IMR-90 (cell line): ENCODE data around the gene ENOX2. TPM values are rescaled to one million over a fixed set of nuclear protein-coding genes. Genes with fewer than 3 reads are reported as not detected.

Source experiments
- ATAC-seq: fragments of 200-7000 bp; cut with Tn5 transposase; 2 replicates; pipeline ENCODE4 v1.9.1; 2020; ENCODE audit warnings: low read depth, mild to moderate bottlenecking, moderate library complexity
- BruUV-seq: library from RNA; stranded (reverse); fragments of 400-500 nt; replicated peaks from 2 replicates; lab custom pipeline; 2021; lab: Mats Ljungman, UMichigan
- CTCF ChIA-PET: fragments of 300-600 bp; formaldehyde crosslinking; extraction: SDS; loops from one replicate; lab custom pipeline; 2021; ENCODE audit warnings: antibody characterized with exemption; lab: Yijun Ruan, JAX
- POLR2A ChIA-PET: fragments of 300-600 bp; sonication (Branson Sonifier 250); formaldehyde crosslinking; loops from one replicate; lab custom pipeline; 2022; ENCODE audit warnings: antibody characterized with exemption; ENCODE audit not compliant: unreplicated experiment; lab: Charles Lee
- DNase-seq: peaks from one replicate; pipeline ENCODE4 v3.0.0; 2013
- H2AFZ ChIP-seq: replicated peaks from 2 replicates; pipeline ENCODE3; 2013; ENCODE audit warnings: low read length, mild to moderate bottlenecking; ENCODE audit not compliant: poor library complexity
- H2AK5ac ChIP-seq: 2 replicates; pipeline ENCODE4 v1.6.1; 2013; ENCODE audit warnings: low read depth, low read length, inconsistent platforms
- H2AK9ac ChIP-seq: replicated peaks from 2 replicates; pipeline ENCODE3; 2013; ENCODE audit warnings: mild to moderate bottlenecking, low read depth, low read length, moderate library complexity; ENCODE audit not compliant: poor library complexity
- H2BK120ac ChIP-seq: 2 replicates; pipeline ENCODE4 v1.6.1; 2013; ENCODE audit warnings: low read depth, low read length, inconsistent platforms
- H2BK15ac ChIP-seq: 3 replicates; pipeline ENCODE4 v1.6.1; 2013; ENCODE audit warnings: low read depth, low read length, inconsistent platforms
- H2BK20ac ChIP-seq: 2 replicates; pipeline ENCODE4 v1.6.1; 2013; ENCODE audit warnings: low read depth, mild to moderate bottlenecking, inconsistent platforms, low read length, moderate library complexity
- H2BK5ac ChIP-seq: 2 replicates; pipeline ENCODE4 v1.6.1; 2013; ENCODE audit warnings: mild to moderate bottlenecking, low read depth, low read length, inconsistent platforms; ENCODE audit not compliant: poor library complexity, severe bottlenecking
- H3K14ac ChIP-seq: replicated peaks from 2 replicates; pipeline ENCODE4 v1.6.1; 2013; ENCODE audit warnings: low read depth, low read length, inconsistent platforms
- H3K18ac ChIP-seq: 2 replicates; pipeline ENCODE4 v1.6.1; 2013; ENCODE audit warnings: low read depth, low read length, control low read depth
- H3K23ac ChIP-seq: 2 replicates; pipeline ENCODE4 v1.6.1; 2013; ENCODE audit warnings: low read depth, low read length, inconsistent platforms
- H3K27ac ChIP-seq: 2 replicates; pipeline ENCODE4 v1.5.1; 2013; ENCODE audit warnings: mild to moderate bottlenecking, control low read depth, low read length; ENCODE audit not compliant: insufficient read depth
- H3K27me3 ChIP-seq: 2 replicates; pipeline ENCODE4 v1.6.1; 2013; ENCODE audit warnings: low read length; ENCODE audit not compliant: control insufficient read depth, insufficient read depth
- H3K36me3 ChIP-seq: 2 replicates; pipeline ENCODE4 v1.6.1; 2013; ENCODE audit warnings: low read length, mixed read lengths; ENCODE audit not compliant: control insufficient read depth, insufficient read depth
- H3K4ac ChIP-seq: 2 replicates; pipeline ENCODE4 v1.6.1; 2013; ENCODE audit warnings: low read depth, low read length, inconsistent platforms
- H3K4me1 ChIP-seq: 2 replicates; pipeline ENCODE4 v1.6.1; 2013; ENCODE audit warnings: low read length, mixed read lengths; ENCODE audit not compliant: control insufficient read depth, insufficient read depth
- H3K4me2 ChIP-seq: 2 replicates; pipeline ENCODE4 v1.6.1; 2013; ENCODE audit warnings: low read depth, mild to moderate bottlenecking, control low read depth, low read length, moderate library complexity
- H3K4me3 ChIP-seq: 2 replicates; pipeline ENCODE4 v1.5.1; 2013; ENCODE audit warnings: low read depth, mild to moderate bottlenecking, control low read depth, low read length, moderate library complexity; ENCODE audit not compliant: insufficient read depth
- H3K56ac ChIP-seq: 2 replicates; pipeline ENCODE4 v1.6.1; 2013; ENCODE audit warnings: low read length, inconsistent platforms; ENCODE audit not compliant: insufficient read depth; ENCODE audit errors: extremely low read depth
- H3K79me1 ChIP-seq, 2 experiments: 2 replicates each; pipeline ENCODE4 v1.6.1; 2013; ENCODE audit warnings: low read length in 2 of 2, inconsistent platforms in 1 of 2, low read depth in 1 of 2
- H3K9ac ChIP-seq: 2 replicates; pipeline ENCODE4 v1.6.1; 2013; ENCODE audit warnings: low read depth, low read length, control low read depth
- H3K9me1 ChIP-seq: 2 replicates; pipeline ENCODE4 v1.6.1; 2013; ENCODE audit warnings: low read length, inconsistent platforms; ENCODE audit not compliant: insufficient read depth
- H3K9me3 ChIP-seq: 2 replicates; pipeline ENCODE4 v1.6.1; 2013; ENCODE audit warnings: low read length; ENCODE audit not compliant: control insufficient read depth, insufficient read depth
- H4K20me1 ChIP-seq: 2 replicates; pipeline ENCODE4 v1.6.1; 2013; ENCODE audit warnings: low read length, inconsistent platforms; ENCODE audit not compliant: insufficient read depth
- H4K5ac ChIP-seq: 2 replicates; pipeline ENCODE4 v1.6.1; 2013; ENCODE audit warnings: mild to moderate bottlenecking, low read depth, low read length, control low read depth
- H4K8ac ChIP-seq, 2 experiments: 2 replicates each; pipeline ENCODE4 v1.6.1; 2013; ENCODE audit warnings: low read depth in 2 of 2, low read length in 2 of 2, control low read depth in 1 of 2, inconsistent platforms in 1 of 2
- H4K91ac ChIP-seq: 2 replicates; pipeline ENCODE4 v1.6.1; 2013; ENCODE audit warnings: low read depth, low read length, inconsistent platforms; ENCODE audit not compliant: insufficient read depth
- BHLHE40 ChIP-seq: fragments of 150-350 bp; IDR thresholded peaks from 2 replicates; pipeline ENCODE4 v1.6.1; 2016; ENCODE audit warnings: mild to moderate bottlenecking, low read depth, low read length
- CHD1 ChIP-seq: IDR thresholded peaks from 2 replicates; pipeline ENCODE4 v1.6.1; 2012; ENCODE audit warnings: low read depth, low read length, improper control_type of control experiment
- FOS ChIP-seq: fragments of 150-350 bp; IDR thresholded peaks from 2 replicates; pipeline ENCODE4 v1.6.1; 2016; ENCODE audit warnings: low read depth, low read length
- MAZ ChIP-seq: IDR thresholded peaks from 2 replicates; pipeline ENCODE4 v1.6.1; 2012; ENCODE audit warnings: low read depth, mild to moderate bottlenecking, low read length, improper control_type of control experiment, moderate library complexity, borderline replicate concordance
- RAD21 ChIP-seq: IDR thresholded peaks from 2 replicates; pipeline ENCODE4 v1.6.1; 2012; ENCODE audit warnings: low read length, improper control_type of control experiment
- WGBS, 2 experiments: methylation state at CpG; one replicate each; pipeline versions ENCODE4 v1.1.5 to v1.1.7; 2013; ENCODE audit warnings: missing lambda C conversion rate in 2 of 2; ENCODE audit not compliant: insufficient read length in 1 of 2; ENCODE audit errors: extremely low coverage in 2 of 2; 5-methylcytosine and 5-hydroxymethylcytosine counted together
- dilution Hi-C: fragments of 300-500 bp; cut with HindIII; formaldehyde crosslinking; loops from one replicate; pipeline ENCODE4 v1.14.3; 2018; ENCODE audit warnings: low sequenced_read_pairs; ENCODE audit not compliant: unreplicated experiment
- in situ Hi-C: fragments of 300-500 bp; cut with MboI; formaldehyde crosslinking; loops from 3 replicates; pipeline ENCODE4 v1.14.3; 2019; ENCODE audit warnings: low sequenced_read_pairs, inconsistent platforms, mixed read lengths
- intact Hi-C: fragments of 100-400 bp; cut with micrococcal nuclease; formaldehyde crosslinking; loops from 2 replicates; pipeline ENCODE4 v1.10.0; 2022
- polyA plus RNA-seq, 3 experiments: library from polyadenylated mRNA; depleted of rRNA; stranded (reverse); fragments of >200 nt; gene quantifications; 2 replicates each; pipeline ENCODE4 v1.2.3, GENCODE V29; 2012; ENCODE audit warnings: low replicate concordance in 1 of 3
- total RNA-seq: library from RNA; depleted of rRNA; stranded (reverse); fragments of >200 nt; gene quantifications from 2 replicates; pipeline ENCODE4 v1.2.3, GENCODE V29; 2012

ENOX2 gene
- total and polyA plus RNA-seq, 2 of the 4 experiments (the other 2 are of a cell fraction): 6.3 to 11.8 TPM

DNA sequence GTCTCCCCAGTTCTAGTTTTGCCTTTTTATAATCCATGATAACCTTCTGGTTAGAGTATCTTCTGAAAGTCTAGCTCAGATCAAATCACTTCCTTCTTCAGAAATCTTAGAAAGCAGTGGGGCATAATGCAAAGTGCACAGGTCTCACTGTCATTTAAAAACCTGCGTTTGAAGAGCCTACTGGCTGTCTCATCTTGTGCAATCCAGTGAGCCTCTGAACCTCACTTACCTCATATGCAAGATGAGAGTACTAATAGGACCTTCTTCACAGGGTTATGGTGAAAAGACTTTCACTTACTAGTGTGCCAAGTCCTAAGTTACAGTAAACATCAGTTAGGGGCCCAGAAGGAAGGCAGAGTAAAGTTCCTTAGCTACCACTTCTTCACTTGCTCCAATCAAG, 131.4 kb downstream of the ENOX2 start:
- TF ChIP-seq CHD1: no peak
- no peak for TF ChIP-seq BHLHE40
- no peak for TF ChIP-seq RAD21
- TF ChIP-seq MAZ: no peak
- no peak for TF ChIP-seq FOS
- Histone ChIP-seq H2BK20ac (no peak overlapping the region), H4K5ac (no peak overlapping the region), H2AK9ac (no peak overlapping the region), H3K9ac (no peak overlapping the region), H2AFZ (no peak overlapping the region), H4K20me1 (no peaks in the 10 kb centered on the region), H2BK5ac (no peak overlapping the region), H3K27ac (no peak overlapping the region), H3K9me1 (no peaks in the 10 kb centered on the region), H3K56ac (no peak overlapping the region), H3K27me3 (no peaks in the 10 kb centered on the region; the same call in 1 of the 2 replicates), H3K23ac (no peak overlapping the region), H4K91ac (no peak overlapping the region), H3K4me2 (peak overlapping the region; percentile 60; the same call in 1 of the 2 replicates), H3K4me3 (no peak overlapping the region), H2BK15ac (no peak overlapping the region), H3K9me3 (no peaks in the 10 kb centered on the region), H3K14ac (no peak overlapping the region), H3K4me1 (peaks cover 7% of the 10 kb centered on the region), H3K4ac (no peak overlapping the region), H3K36me3 (no peaks in the 10 kb centered on the region), H3K18ac (peak overlapping the region; percentile 59; the same call in 1 of the 2 replicates), H2BK120ac (no peak overlapping the region), H2AK5ac (no peak overlapping the region), H4K8ac (no peak overlapping the region), H3K79me1 (no peaks in the 10 kb centered on the region)
- ATAC-seq (no peak), DNase-seq (no peak)
- no TSS peak for BruUV-seq
- dilution Hi-C loops: no loop called here
- in situ Hi-C loops: no loop called here
- no CpG with 5 or more reads among the region's 1 CpG for WGBS, 2 experiments
- intact Hi-C loops: no loop called here
- ChIA-PET POLR2A (no interaction called here), CTCF (interaction anchor here (1.0 kb wide), 1 partner anchor 232 kb away, joined by 3 read pairs; no protein-coding TSS in a partner anchor)
